ENCODE results near the gene NRL.

GRCh38 chr14:24150061-24150460 is 35.3 kb upstream of the NRL start:
- TF ChIP-seq, protein P1, sequence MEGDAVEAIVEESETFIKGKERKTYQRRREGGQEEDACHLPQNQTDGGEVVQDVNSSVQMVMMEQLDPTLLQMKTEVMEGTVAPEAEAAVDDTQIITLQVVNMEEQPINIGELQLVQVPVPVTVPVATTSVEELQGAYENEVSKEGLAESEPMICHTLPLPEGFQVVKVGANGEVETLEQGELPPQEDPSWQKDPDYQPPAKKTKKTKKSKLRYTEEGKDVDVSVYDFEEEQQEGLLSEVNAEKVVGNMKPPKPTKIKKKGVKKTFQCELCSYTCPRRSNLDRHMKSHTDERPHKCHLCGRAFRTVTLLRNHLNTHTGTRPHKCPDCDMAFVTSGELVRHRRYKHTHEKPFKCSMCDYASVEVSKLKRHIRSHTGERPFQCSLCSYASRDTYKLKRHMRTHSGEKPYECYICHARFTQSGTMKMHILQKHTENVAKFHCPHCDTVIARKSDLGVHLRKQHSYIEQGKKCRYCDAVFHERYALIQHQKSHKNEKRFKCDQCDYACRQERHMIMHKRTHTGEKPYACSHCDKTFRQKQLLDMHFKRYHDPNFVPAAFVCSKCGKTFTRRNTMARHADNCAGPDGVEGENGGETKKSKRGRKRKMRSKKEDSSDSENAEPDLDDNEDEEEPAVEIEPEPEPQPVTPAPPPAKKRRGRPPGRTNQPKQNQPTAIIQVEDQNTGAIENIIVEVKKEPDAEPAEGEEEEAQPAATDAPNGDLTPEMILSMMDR (IDR thresholded peaks at IDR 0.05; ENCODE audit: low read length), result no peak
- TF ChIP-seq EZH2phosphoT487 (IDR thresholded peaks at IDR 0.05; ENCODE audit: low read length) (no peak), EZH2 (optimal IDR thresholded peaks at IDR 0.05; ENCODE audit: low read depth, low read length) (no peak)

Data from MM.1S (cell line).